SK-N-SH treated with all-trans-retinoic acid at 6 μM for 48 hours (cell line): ENCODE data around the gene FOXO1.

Experiments
- ARNTL ChIP-seq: fragments of 450-650 bp; formaldehyde crosslinking; IDR thresholded peaks from 2 replicates; pipeline ENCODE4 v1.5.0; 2020; ENCODE audit warnings: low read depth, mild to moderate bottlenecking, moderate library complexity, borderline replicate concordance
- ESRRG ChIP-seq: fragments of 250-450 bp; sonication (Bioruptor Pico); IDR thresholded peaks from 2 replicates; pipeline ENCODE4 v1.6.1; 2021; ENCODE audit warnings: mild to moderate bottlenecking
- ISL1 ChIP-seq: fragments of 250-450 bp; sonication (Bioruptor Pico); IDR thresholded peaks from 2 replicates; pipeline ENCODE4 v2.1.2; 2022; ENCODE audit warnings: mild to moderate bottlenecking, moderate library complexity
- PPARA ChIP-seq: fragments of 250-450 bp; sonication (Bioruptor Pico); IDR thresholded peaks from 2 replicates; pipeline ENCODE4 v1.5.0; 2020; ENCODE audit warnings: mild to moderate bottlenecking, borderline replicate concordance
- RARB ChIP-seq: fragments of 250-450 bp; sonication (Bioruptor Pico); IDR thresholded peaks from 2 replicates; pipeline ENCODE4 v1.8.0; 2021; ENCODE audit warnings: mild to moderate bottlenecking, moderate library complexity
- TCF4 ChIP-seq: fragments of 250-450 bp; sonication (Bioruptor Pico); IDR thresholded peaks from 2 replicates; pipeline ENCODE4 v1.8.0; 2021; ENCODE audit warnings: mild to moderate bottlenecking, moderate library complexity, borderline replicate concordance
- ZC3H10 ChIP-seq: fragments of 250-450 bp; sonication (Bioruptor Pico); IDR thresholded peaks from 2 replicates; pipeline ENCODE4 v1.5.1; 2021; ENCODE audit warnings: mild to moderate bottlenecking, moderate library complexity
- ZFP3 ChIP-seq: fragments of 250-450 bp; sonication (Bioruptor Pico); IDR thresholded peaks from 2 replicates; pipeline ENCODE4 v1.5.0; 2020; ENCODE audit warnings: mild to moderate bottlenecking, moderate library complexity
- ZNF565 ChIP-seq: fragments of 450-650 bp; formaldehyde crosslinking; conservative IDR thresholded peaks from 2 replicates; pipeline ENCODE4 v1.5.0; 2020; ENCODE audit warnings: low read depth, mild to moderate bottlenecking, moderate library complexity
- ZNF70 ChIP-seq: fragments of 450-650 bp; formaldehyde crosslinking; IDR thresholded peaks from 2 replicates; pipeline ENCODE4 v1.5.0; 2020; ENCODE audit warnings: mild to moderate bottlenecking, moderate library complexity
- TF ChIP-seq, protein P1 (sequence below): fragments of 250-450 bp; sonication (Bioruptor Pico); IDR thresholded peaks from 2 replicates; pipeline ENCODE4 v1.8.0; 2020; ENCODE audit warnings: mild to moderate bottlenecking, moderate library complexity, borderline replicate concordance
- TF ChIP-seq, protein P2 (sequence below): fragments of 250-450 bp; sonication (Bioruptor Pico); IDR thresholded peaks from 2 replicates; pipeline ENCODE4 v1.5.1; 2021; ENCODE audit warnings: mild to moderate bottlenecking, moderate library complexity
- TF ChIP-seq, protein P3 (sequence below): fragments of 250-450 bp; sonication (Bioruptor Pico); IDR thresholded peaks from 2 replicates; pipeline ENCODE4 v1.8.0; 2021; ENCODE audit warnings: low read depth, mild to moderate bottlenecking, moderate library complexity, borderline replicate concordance
- TF ChIP-seq, protein P4 (sequence below): fragments of 250-450 bp; sonication (Bioruptor Pico); IDR thresholded peaks from 2 replicates; pipeline ENCODE4 v1.5.1; 2020; ENCODE audit warnings: low read depth, mild to moderate bottlenecking, moderate library complexity

DNA sequence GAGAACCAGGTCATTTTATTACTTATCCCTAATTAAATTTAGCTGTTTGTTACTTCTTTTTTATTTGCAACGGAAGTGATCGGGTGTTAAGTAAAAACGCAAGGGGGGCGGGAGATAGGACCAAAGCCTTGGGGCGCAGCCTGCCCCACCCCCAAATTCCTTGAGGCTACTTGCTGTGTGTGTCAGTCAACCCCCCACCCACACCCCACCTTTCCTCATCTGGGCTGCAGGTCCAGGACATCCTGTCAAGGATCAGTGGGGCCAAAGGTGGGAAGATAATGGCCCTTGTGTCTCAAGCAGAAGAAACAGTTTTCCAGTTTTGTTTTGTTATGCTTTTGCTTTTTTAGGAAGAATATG, 1.2 kb upstream of the FOXO1 start:
- TF ChIP-seq, protein P1, sequence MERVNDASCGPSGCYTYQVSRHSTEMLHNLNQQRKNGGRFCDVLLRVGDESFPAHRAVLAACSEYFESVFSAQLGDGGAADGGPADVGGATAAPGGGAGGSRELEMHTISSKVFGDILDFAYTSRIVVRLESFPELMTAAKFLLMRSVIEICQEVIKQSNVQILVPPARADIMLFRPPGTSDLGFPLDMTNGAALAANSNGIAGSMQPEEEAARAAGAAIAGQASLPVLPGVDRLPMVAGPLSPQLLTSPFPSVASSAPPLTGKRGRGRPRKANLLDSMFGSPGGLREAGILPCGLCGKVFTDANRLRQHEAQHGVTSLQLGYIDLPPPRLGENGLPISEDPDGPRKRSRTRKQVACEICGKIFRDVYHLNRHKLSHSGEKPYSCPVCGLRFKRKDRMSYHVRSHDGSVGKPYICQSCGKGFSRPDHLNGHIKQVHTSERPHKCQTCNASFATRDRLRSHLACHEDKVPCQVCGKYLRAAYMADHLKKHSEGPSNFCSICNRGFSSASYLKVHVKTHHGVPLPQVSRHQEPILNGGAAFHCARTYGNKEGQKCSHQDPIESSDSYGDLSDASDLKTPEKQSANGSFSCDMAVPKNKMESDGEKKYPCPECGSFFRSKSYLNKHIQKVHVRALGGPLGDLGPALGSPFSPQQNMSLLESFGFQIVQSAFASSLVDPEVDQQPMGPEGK (CRISPR knock-in tag) = no peak
- TF ChIP-seq ZNF70 (CRISPR knock-in tag) = no peak
- no peak for TF ChIP-seq ZC3H10 (CRISPR knock-in tag)
- TF ChIP-seq ZNF565 = no peak
- no peak for TF ChIP-seq TCF4 (CRISPR knock-in tag)
- TF ChIP-seq RARB (CRISPR knock-in tag) = no peak
- TF ChIP-seq, protein P2, sequence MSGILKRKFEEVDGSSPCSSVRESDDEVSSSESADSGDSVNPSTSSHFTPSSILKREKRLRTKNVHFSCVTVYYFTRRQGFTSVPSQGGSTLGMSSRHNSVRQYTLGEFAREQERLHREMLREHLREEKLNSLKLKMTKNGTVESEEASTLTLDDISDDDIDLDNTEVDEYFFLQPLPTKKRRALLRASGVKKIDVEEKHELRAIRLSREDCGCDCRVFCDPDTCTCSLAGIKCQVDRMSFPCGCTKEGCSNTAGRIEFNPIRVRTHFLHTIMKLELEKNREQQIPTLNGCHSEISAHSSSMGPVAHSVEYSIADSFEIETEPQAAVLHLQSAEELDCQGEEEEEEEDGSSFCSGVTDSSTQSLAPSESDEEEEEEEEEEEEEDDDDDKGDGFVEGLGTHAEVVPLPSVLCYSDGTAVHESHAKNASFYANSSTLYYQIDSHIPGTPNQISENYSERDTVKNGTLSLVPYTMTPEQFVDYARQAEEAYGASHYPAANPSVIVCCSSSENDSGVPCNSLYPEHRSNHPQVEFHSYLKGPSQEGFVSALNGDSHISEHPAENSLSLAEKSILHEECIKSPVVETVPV = no peak
- TF ChIP-seq ESRRG (CRISPR knock-in tag) = no peak
- TF ChIP-seq PPARA = no peak
- TF ChIP-seq, protein P3, sequence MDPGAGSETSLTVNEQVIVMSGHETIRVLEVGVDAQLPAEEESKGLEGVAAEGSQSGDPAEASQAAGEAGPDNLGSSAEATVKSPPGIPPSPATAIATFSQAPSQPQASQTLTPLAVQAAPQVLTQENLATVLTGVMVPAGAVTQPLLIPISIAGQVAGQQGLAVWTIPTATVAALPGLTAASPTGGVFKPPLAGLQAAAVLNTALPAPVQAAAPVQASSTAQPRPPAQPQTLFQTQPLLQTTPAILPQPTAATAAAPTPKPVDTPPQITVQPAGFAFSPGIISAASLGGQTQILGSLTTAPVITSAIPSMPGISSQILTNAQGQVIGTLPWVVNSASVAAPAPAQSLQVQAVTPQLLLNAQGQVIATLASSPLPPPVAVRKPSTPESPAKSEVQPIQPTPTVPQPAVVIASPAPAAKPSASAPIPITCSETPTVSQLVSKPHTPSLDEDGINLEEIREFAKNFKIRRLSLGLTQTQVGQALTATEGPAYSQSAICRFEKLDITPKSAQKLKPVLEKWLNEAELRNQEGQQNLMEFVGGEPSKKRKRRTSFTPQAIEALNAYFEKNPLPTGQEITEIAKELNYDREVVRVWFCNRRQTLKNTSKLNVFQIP (CRISPR knock-in tag) = no peak
- TF ChIP-seq ISL1 (CRISPR knock-in tag) = no peak
- TF ChIP-seq, protein P4, sequence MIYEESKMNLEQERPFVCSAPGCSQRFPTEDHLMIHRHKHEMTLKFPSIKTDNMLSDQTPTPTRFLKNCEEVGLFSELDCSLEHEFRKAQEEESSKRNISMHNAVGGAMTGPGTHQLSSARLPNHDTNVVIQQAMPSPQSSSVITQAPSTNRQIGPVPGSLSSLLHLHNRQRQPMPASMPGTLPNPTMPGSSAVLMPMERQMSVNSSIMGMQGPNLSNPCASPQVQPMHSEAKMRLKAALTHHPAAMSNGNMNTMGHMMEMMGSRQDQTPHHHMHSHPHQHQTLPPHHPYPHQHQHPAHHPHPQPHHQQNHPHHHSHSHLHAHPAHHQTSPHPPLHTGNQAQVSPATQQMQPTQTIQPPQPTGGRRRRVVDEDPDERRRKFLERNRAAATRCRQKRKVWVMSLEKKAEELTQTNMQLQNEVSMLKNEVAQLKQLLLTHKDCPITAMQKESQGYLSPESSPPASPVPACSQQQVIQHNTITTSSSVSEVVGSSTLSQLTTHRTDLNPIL = no peak
- TF ChIP-seq ZFP3 (CRISPR knock-in tag) = no peak
- TF ChIP-seq ARNTL = no peak
